ENCODE data around the gene LAMA2.

The LAMA2 gene

GRCh38 chr6:128899341-128900050 lies 16.6 kb downstream of the LAMA2 start:
- Histone ChIP-seq H3K27ac (no peak overlapping the region), H3K4me3 (no peak overlapping the region)
- TF ChIP-seq, protein P1, sequence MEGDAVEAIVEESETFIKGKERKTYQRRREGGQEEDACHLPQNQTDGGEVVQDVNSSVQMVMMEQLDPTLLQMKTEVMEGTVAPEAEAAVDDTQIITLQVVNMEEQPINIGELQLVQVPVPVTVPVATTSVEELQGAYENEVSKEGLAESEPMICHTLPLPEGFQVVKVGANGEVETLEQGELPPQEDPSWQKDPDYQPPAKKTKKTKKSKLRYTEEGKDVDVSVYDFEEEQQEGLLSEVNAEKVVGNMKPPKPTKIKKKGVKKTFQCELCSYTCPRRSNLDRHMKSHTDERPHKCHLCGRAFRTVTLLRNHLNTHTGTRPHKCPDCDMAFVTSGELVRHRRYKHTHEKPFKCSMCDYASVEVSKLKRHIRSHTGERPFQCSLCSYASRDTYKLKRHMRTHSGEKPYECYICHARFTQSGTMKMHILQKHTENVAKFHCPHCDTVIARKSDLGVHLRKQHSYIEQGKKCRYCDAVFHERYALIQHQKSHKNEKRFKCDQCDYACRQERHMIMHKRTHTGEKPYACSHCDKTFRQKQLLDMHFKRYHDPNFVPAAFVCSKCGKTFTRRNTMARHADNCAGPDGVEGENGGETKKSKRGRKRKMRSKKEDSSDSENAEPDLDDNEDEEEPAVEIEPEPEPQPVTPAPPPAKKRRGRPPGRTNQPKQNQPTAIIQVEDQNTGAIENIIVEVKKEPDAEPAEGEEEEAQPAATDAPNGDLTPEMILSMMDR (IDR thresholded peaks at IDR 0.05) = no peak
- DNase-seq (ENCODE audit: low spot score) = no peak

DNA sequence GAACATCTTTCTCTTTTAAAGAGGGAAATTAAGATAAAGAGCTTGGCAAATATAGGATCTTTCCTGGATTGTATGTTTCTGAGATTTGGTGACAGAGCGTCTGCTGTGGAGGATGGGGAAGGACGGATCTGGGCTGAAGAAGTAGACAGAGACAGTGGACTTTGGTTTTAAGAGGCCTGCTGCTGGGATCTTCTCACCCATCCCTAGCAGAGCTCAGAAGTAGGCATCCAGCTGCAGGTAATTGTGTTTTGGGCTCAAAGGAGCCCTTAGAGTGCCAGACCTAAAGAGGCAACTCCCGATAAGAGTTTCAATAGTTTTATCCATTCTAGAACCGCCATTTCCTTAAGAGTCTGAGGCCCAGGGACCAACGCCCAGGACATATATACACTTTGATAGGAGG lies 20.8 kb downstream of the LAMA2 start:
- H3K27ac ChIP-seq = no peak overlapping the region
- no peak for DNase-seq (ENCODE audit: low spot score)
- H3K4me3 ChIP-seq = no peak overlapping the region
- TF ChIP-seq, protein P1 (IDR thresholded peaks at IDR 0.05) = no peak

DNA sequence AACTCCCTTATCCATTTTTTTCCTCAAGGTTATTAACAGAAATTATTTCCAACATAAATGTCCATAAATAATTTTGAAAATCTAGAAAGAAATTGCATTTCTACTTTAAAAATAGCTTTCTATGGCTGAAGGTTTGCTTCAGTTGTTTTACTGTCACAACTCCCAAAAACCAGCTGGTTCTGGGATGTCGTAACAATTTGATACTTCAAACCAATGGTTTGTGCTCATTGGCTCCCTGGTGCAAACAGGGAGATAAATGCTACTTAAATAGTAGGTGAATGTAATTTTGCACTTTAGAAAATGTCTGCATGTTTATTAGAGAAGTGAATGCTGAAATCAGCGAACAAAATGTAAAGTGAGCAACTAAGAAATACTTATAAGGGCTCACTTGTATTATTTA lies 31.1 kb downstream of the LAMA2 start:
- TF ChIP-seq, protein P1 (IDR thresholded peaks at IDR 0.05) = no peak
- no peak for DNase-seq (ENCODE audit: low spot score)
- H3K4me3 ChIP-seq = no peak overlapping the region
- H3K27ac ChIP-seq = no peak overlapping the region

DNA sequence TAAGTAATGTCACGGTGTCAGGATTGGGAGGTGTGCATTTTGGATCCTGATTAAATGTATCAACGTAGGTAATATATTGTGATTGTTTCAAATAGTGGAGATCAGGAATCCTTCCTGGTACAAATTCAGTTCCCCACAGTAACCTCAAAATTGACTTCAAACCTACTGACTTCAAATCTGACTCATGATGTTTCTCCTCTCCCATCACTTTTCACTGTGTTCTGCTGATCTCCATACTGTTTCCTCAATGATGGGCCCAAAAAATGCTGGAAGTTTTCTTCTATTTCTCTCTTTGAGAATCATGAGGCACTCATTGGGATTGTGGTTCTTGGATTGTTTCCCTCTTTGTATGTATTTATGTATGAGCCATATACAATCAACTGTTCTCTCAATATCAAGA lies 35.9 kb downstream of the LAMA2 start:
- TF ChIP-seq, protein P1 (IDR thresholded peaks at IDR 0.05) = no peak
- Histone ChIP-seq H3K27ac (no peak overlapping the region), H3K4me3 (no peak overlapping the region)
- no peak for DNase-seq (ENCODE audit: low spot score)

GRCh38 chr6:128919412-128920180 lies 36.7 kb downstream of the LAMA2 start:
- H3K4me3 ChIP-seq = no peak overlapping the region
- TF ChIP-seq, protein P1 (IDR thresholded peaks at IDR 0.05) = no peak
- no peak for DNase-seq (ENCODE audit: low spot score)
- no peak overlapping the region for H3K27ac ChIP-seq

DNA sequence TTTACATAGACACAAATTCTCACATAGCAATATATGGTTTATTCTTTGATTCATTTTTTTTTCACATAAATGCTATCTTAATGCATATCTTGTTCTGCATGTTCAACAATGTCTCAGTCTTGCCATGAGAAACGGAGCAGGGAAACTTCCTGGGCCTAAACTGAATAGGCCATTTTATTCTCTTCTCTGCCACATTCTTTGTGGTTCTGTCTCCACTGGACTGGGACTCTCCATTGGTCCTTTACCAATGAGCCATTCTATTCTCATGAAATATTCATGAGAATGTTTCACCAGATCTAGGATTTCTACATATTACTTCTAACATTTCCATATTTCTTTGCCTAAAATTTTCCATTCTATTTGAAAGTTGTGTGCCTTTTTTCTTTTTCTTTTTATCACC lies 42.8 kb downstream of the LAMA2 start:
- TF ChIP-seq, protein P1 (IDR thresholded peaks at IDR 0.05) = no peak
- no peak overlapping the region for H3K27ac ChIP-seq
- H3K4me3 ChIP-seq = no peak overlapping the region
- DNase-seq (ENCODE audit: low spot score) = no peak

GRCh38 chr6:128929869-128930268 lies 46.9 kb downstream of the LAMA2 start:
- no peak for DNase-seq (ENCODE audit: low spot score)
- Histone ChIP-seq H3K4me3 (no peak overlapping the region), H3K27ac (no peak overlapping the region)
- TF ChIP-seq, protein P1 (IDR thresholded peaks at IDR 0.05) = no peak

Data from coronary artery (tissue), 2 donors.